ENCODE results near the gene EXOSC5. TPM values are rescaled to one million over a fixed set of nuclear protein-coding genes. Genes with fewer than 3 reads are reported as not detected.
A peak's percentile ranks its signal among the peaks of the same experiment; 100 is the strongest.

EXOSC5 gene
- total and polyA plus RNA-seq, 9 of the 15 experiments (the other 6 are each of a cell fraction or from before 2014, with no cell fraction given): 10.9 to 75.5 (median 37.8) TPM

- TF ChIP-seq GABPA (tag; conservative IDR thresholded peaks at IDR 0.05; ENCODE audit: low read depth) (0 out of 2 replicates have a peak, but pooled peaks have one; percentile 19), RAD51 (IDR thresholded peaks at IDR 0.05; ENCODE audit: borderline replicate concordance, low read depth) (no peak), ELK1 (CRISPR knock-in tag; IDR thresholded peaks at IDR 0.05) (no peak), ZNF175 (CRISPR knock-in tag; IDR thresholded peaks at IDR 0.05; ENCODE audit: low read depth) (no peak), ZNF165 (CRISPR knock-in tag; IDR thresholded peaks at IDR 0.05; ENCODE audit: borderline replicate concordance) (no peak), ZBTB1 (CRISPR knock-in tag; IDR thresholded peaks at IDR 0.05; ENCODE audit: borderline replicate concordance, low read depth) (no peak), CC2D1A (IDR thresholded peaks at IDR 0.05) (no peak), RBM22 (IDR thresholded peaks at IDR 0.05; ENCODE audit: low read depth, low read length, poor library complexity, severe bottlenecking) (peak; percentile 57), EP400 (IDR thresholded peaks at IDR 0.05) (peak; percentile 91), NFE2 (IDR thresholded peaks at IDR 0.05; ENCODE audit: low read depth) (0 out of 2 replicates have a peak, but pooled peaks have one; percentile 20), NFATC3 (IDR thresholded peaks at IDR 0.05) (no peak), ZNF143 (CRISPR knock-in tag; IDR thresholded peaks at IDR 0.05) (peak; percentile 50; the same call in 1 of the 2 replicates), PHF21A (IDR thresholded peaks at IDR 0.05; ENCODE audit: borderline replicate concordance, low read depth) (0 out of 2 replicates have a peak, but pooled peaks have one; percentile 12), ZNF41 (CRISPR knock-in tag; conservative IDR thresholded peaks at IDR 0.05) (no peak), SNIP1 (IDR thresholded peaks at IDR 0.05; ENCODE audit: low read depth) (no peak), KAT8 (IDR thresholded peaks at IDR 0.05; ENCODE audit: low read depth) (no peak), PCBP1 (IDR thresholded peaks at IDR 0.05; ENCODE audit: low read depth, low read length, poor library complexity, severe bottlenecking) (peak; percentile 79)
- TF ChIP-seq, protein P1, sequence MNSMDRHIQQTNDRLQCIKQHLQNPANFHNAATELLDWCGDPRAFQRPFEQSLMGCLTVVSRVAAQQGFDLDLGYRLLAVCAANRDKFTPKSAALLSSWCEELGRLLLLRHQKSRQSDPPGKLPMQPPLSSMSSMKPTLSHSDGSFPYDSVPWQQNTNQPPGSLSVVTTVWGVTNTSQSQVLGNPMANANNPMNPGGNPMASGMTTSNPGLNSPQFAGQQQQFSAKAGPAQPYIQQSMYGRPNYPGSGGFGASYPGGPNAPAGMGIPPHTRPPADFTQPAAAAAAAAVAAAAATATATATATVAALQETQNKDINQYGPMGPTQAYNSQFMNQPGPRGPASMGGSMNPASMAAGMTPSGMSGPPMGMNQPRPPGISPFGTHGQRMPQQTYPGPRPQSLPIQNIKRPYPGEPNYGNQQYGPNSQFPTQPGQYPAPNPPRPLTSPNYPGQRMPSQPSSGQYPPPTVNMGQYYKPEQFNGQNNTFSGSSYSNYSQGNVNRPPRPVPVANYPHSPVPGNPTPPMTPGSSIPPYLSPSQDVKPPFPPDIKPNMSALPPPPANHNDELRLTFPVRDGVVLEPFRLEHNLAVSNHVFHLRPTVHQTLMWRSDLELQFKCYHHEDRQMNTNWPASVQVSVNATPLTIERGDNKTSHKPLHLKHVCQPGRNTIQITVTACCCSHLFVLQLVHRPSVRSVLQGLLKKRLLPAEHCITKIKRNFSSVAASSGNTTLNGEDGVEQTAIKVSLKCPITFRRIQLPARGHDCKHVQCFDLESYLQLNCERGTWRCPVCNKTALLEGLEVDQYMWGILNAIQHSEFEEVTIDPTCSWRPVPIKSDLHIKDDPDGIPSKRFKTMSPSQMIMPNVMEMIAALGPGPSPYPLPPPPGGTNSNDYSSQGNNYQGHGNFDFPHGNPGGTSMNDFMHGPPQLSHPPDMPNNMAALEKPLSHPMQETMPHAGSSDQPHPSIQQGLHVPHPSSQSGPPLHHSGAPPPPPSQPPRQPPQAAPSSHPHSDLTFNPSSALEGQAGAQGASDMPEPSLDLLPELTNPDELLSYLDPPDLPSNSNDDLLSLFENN (IDR thresholded peaks at IDR 0.05; ENCODE audit: low read depth in 2 of 2, low read length in 2 of 2): 0 out of 4 replicates have a peak, but pooled peaks of 1 of the 2 experiments have one; percentile 12
- TF ChIP-seq, protein P2, sequence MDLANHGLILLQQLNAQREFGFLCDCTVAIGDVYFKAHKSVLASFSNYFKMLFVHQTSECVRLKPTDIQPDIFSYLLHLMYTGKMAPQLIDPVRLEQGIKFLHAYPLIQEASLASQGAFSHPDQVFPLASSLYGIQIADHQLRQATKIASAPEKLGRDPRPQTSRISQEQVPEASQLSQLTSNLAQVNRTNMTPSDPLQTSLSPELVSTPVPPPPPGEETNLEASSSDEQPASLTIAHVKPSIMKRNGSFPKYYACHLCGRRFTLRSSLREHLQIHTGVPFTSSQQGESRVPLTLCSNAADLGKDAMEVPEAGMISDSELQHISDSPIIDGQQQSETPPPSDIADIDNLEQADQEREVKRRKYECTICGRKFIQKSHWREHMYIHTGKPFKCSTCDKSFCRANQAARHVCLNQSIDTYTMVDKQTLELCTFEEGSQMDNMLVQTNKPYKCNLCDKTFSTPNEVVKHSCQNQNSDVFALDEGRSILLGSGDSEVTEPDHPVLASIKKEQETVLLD (IDR thresholded peaks at IDR 0.05): no peak
- TF ChIP-seq, protein P3, sequence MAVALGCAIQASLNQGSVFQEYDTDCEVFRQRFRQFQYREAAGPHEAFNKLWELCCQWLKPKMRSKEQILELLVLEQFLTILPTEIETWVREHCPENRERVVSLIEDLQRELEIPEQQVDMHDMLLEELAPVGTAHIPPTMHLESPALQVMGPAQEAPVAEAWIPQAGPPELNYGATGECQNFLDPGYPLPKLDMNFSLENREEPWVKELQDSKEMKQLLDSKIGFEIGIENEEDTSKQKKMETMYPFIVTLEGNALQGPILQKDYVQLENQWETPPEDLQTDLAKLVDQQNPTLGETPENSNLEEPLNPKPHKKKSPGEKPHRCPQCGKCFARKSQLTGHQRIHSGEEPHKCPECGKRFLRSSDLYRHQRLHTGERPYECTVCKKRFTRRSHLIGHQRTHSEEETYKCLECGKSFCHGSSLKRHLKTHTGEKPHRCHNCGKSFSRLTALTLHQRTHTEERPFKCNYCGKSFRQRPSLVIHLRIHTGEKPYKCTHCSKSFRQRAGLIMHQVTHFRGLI (CRISPR knock-in tag; IDR thresholded peaks at IDR 0.05): no peak
These were observed 44.3 kb downstream of the EXOSC5 start (continued) for GRCh38 chr19:41352609-41353465.
